HG03280 (cell line): Measurements from ENCODE around the gene FHOD1.

Experiments used
- ATAC-seq: cut with Tn5 transposase; IDR thresholded peaks from one replicate; pipeline ENCODE4 v1.9.1; 2021; ENCODE audit warnings: mild to moderate bottlenecking, moderate library complexity; ENCODE audit not compliant: unreplicated experiment

FHOD1 gene

DNA sequence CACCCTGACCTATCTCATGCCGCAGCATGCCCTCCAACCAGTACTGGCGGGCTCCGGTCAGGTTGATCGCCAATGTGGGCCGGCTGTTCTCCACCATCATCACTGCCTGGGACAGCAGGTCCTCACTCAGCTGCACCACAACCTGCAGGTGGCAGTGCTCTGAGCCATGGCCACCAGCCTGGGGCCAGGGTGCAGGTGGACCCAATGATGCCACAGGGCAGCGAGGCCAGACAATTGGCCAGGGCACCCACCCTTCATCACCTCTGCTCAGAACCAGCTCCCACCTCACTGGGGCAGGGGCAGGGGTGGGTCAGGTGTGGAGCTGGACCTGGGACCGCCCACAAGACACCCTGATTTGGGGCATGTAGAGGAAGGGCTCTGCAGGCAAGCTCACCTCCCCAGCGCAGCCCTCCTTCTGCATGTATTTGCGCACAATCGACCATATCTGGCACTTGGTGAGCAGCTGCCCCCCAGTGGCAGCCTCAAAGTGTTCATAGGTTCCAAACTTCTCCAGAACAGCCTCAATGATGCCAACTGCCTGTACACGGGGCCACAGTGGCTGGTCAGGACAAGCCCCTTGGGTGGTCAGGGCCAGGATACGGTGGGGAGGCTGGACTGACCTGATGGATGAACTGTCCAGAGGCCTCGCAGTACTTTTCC, 67.7 kb downstream of the FHOD1 start:
- no peak for ATAC-seq
